ENCODE measurements around the gene ANXA10. TPM values are rescaled to one million over a fixed set of nuclear protein-coding genes. Genes with fewer than 3 reads are reported as not detected.
"Not testable (repeated sequence)": the region's sequence is repeated elsewhere in the genome, so short reads cannot be mapped to it uniquely, and the experiment has no call there.

The ANXA10 gene
- total RNA-seq, 1 donor from 2014 or later, result not detected

DNA sequence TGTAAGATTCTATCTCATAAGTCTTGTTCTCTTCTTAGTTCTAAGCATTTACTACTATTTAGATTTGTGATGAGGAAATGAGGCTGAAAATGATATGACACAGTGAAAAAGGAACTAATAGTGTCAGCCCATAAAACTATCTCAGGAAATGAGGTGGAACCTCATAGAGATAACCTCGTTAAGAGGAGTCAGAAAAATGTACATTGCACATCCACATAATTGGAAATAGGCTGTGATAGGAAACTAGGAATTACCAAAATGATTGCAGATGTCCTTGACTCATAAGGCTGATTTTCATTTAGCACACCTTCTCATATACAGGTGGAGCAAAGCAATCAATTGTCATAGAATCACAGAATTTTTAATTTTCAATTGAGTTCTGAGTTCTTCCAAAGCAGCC lies 26.8 kb downstream of the ANXA10 start:
- no peak for ATAC-seq

GRCh38 chr4:168119890-168120289 lies 27.6 kb downstream of the ANXA10 start:
- no peak for ATAC-seq

- ATAC-seq, result no peak
Observed at GRCh38 chr4:168120811-168121210, 28.5 kb downstream of the ANXA10 start.

GRCh38 chr4:168124008-168124641 lies 31.8 kb downstream of the ANXA10 start:
- peak; percentile 86 for ATAC-seq

DNA sequence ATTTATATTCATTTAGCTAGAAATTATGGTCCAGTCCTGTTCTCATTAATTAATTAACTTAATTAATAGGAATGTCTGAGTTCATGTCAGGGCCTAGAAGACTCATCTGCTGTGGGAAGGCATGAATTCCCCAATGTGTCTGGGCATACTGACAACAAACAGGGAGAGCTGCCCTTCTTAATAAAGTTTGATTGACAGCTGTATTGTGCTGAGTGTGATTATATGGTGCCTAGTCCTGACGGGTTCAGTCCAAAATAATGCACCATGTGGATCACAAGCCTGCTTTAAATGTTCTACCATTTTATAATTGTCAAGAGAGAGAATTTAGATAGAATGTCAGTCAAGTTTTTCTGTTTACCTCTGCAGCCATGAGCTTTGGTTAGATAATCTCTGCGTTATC lies 34.6 kb downstream of the ANXA10 start:
- ATAC-seq, result no peak

DNA sequence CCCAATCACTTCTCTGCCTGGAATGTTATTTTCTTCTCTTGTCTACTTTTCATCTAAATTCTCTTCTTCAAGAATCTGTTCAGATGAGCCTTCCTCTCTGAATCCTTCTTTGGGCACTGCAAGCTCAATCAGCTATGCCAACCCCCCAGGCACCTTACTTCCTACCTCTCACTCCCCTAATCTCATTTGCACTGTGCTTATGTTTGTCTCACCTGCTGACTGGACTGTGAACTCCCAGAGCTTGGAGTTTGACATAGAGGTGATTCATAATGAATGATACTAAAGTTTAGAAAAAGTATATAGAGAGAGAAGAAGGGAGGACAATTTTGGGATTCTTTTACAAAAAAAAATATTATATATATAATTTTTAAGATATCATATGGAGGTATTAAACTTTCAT lies 36.3 kb downstream of the ANXA10 start:
- no peak for ATAC-seq

GRCh38 chr4:168129046-168129772 lies 36.9 kb downstream of the ANXA10 start:
- no peak for ATAC-seq

DNA sequence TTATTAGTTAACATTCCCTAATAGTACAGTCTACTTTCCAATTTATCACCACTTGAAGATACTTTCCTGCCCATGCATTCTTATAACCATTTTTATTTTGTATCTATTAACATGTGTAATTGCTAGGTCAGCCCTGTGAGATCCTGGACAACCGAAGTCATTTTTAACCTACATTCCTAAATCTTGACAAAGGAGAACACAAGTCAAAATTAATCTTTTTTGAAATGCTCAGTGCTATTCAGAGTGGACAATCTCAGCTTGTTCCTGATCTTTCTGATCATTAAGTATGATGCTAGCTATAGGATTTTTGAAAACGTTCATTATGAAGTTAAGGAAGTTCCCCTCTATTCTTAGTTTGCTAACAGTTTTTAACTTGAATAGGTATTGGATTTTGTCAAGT lies 37.5 kb downstream of the ANXA10 start:
- ATAC-seq, result no peak

DNA sequence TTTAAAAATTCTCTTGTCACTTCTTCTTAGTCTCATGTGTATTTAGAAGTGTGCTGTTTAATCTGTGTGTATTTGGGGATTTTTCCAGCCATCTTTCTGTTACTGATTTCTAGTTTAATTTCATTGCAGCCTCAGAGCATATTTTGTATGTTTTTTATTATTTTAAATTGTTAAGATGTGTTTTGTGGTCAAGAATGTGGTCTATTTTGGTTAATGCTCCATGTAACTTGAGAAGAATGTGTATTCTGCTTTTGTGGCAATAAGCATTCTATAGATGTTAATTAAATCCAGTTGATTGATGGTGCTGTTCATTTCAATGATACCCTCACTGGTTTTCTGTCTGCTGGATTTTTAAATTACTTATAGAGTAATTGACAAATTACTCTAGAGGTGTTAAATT lies 38.9 kb downstream of the ANXA10 start:
- ATAC-seq, result no peak

- ATAC-seq, result no peak
Observed at GRCh38 chr4:168134651-168135050, 42.3 kb downstream of the ANXA10 start.

DNA sequence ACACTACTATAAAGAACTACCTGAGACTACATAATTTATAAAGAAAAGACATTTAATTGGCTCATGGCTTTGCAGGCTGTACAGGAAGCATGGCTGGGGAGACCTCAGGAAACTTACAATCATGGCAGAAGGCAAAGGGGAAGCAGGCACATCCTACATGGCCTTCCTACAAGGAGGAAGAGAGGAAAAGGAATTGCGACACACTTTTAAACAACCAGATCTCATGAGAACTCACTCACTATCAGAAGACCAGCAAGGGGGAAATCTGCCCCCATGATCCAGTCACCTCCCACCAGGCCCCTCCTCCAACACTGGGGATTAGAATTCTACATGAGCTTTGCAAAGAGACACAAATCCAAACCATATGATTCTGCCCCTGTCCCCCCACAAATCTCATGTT lies 43.5 kb downstream of the ANXA10 start:
- not testable (repeated sequence) for ATAC-seq

- not testable (repeated sequence) for ATAC-seq
Observed at GRCh38 chr4:168137695-168138094, 45.4 kb downstream of the ANXA10 start.

GRCh38 chr4:168138143-168138542 lies 45.8 kb downstream of the ANXA10 start:
- ATAC-seq, result no peak

DNA sequence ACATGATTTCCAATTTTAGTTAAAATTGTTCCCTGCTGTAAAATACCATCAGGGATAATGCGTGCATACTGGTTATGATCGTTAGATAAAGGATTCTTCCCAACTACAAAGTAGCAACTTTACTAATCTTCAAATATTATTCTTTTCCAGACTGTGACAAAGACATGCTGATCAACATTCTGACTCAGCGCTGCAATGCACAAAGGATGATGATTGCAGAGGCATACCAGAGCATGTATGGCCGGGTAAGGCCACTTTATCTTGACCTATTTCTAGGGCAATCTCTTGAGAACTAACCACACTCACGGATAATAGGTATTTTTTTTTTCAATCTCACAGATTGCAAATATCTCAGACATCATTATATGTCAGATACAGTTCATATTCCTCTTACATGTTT lies 47.0 kb downstream of the ANXA10 start:
- ATAC-seq, result no peak

DNA sequence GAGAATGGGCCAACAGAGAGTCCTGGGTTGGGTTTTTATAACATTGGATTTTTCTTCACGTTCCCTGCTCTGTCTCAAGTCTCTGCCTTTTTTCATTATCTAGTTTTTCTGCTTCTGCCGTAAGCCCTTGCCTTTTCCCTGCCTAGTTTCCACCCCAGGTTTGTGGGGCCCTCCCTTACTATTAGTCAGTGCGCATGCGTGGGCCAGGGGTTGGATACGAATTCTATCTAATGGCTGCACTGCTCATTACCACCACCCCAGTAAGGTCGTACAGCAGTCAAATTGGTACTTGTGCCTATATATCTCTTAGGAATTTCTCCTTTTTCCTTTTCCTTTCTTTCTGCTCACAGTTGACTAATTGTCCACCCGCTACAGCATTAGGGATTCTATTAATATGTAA lies 49.4 kb downstream of the ANXA10 start:
- ATAC-seq, result no peak

- ATAC-seq, result no peak
Observed at GRCh38 chr4:168143601-168144000, 51.3 kb downstream of the ANXA10 start.

GRCh38 chr4:168150420-168151050 lies 58.2 kb downstream of the ANXA10 start:
- ATAC-seq, result no peak

DNA sequence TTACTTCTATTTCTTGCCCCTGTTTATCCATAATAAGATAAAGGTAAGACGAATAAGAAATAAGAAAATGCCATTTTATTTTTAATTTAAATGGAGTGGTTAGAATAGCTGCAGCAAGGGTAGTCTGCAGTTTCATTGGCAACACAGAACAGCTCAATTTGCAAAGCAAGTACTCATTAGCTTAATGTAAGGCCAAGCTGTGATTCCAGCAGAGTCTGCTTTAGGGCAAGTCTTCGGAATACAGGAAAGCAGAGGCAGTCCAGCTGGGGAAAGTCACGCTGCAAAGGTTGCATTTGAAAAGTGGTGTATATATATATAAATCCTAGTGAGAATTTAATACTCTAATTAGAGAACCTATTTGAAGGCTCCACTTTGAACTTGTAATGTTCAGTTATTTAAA lies 59.0 kb downstream of the ANXA10 start:
- no peak for ATAC-seq

- ATAC-seq, result no peak
Observed at GRCh38 chr4:168152837-168153500, 60.6 kb downstream of the ANXA10 start.

DNA sequence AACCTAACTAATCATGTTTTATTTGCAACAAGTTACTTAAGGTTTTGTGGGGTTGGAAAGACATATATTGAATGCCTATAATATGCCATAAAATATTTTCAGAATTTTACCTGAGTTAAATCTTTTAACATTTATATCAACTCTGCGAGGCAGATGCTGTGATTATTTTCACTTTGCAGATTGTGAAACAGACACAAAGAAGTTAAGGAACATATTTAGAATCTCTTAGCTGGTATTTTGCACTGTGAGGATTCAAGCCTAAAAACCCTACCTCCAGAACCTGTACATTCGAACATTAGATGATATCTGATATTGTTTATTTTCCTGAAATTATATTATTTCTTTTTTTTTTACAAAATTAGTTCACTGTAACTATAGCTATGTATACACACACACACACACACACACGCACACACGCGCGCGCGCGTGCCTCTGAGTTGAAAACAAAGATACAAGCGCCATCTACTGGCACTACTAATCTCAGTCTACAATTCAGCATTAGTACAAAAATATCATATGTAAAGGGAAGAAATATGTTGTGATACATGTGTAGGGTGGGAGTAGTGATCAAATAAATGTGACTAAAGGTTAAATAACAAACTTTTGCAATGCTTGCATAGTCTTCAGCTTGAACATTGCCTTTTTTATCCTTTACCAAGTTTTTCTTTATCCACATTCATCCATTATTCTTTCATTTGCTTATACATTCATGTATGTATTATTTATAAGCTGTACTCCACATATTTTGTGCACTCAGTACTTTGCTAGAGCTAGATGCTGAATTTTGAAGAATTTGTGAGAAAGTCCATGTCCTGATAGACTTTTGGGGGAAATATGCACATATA lies 61.5 kb downstream of the ANXA10 start:
- ATAC-seq, result peak; percentile 64

DNA sequence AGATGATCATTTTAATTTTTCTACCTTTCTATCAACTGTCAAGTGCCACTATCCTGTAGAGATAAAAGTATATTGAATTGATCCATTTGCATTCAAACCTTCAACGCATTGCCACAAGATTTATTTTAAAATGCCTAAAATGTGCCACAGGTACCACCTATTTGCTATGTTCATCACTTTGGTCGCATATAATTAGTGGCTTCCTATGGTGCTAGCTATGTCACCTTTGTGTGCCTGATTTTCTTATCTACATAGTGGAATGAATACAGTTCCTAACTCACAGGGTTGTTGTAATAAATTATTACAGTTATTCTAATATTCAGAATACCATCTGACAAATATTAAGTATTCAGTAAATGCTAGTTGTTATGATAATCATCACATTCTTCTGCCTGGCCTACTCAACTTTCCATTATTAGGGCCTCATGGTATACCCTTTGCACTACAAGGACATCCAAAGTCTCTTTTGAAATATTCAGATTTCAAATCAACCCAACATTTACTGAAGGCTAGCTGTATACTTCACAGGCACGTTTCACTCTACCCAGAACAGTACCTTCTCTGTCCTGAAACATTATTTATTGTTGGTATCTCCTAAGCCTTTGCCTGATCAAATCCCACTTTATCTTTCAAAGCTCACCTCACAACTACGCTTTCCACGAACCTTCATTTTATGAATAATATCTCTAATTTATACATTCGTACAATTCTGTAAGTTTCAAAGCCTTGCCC lies 62.4 kb downstream of the ANXA10 start:
- no peak for ATAC-seq

DNA sequence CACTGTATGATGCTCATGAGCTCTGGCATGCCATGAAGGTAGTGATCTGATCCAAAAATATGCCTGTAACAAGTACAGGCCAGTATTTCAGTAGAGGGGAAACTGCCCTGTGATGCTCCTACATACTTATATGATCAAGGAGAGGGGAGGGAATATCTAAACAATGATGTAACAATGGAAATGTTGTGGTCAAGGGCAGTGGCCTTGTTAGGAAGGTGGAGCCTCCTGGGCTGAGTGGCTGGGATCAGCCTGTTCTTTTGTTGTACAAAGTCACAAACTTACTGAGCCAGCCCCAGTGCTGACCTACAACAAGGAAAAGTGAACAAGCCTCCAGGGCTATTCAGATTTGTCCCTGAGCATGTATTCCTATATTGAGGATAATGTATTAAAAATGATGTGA lies 70.3 kb downstream of the ANXA10 start:
- ATAC-seq, result no peak
